Measurements from ENCODE around the gene ZNF526.
"Not testable (repeated sequence)": the region's sequence is repeated elsewhere in the genome, so short reads cannot be mapped to it uniquely, and the experiment has no call there.

GRCh38 chr19:42266928-42267603 is 47.0 kb downstream of the ZNF526 start:
- not testable (repeated sequence) for TF ChIP-seq CTCF, EZH2 (IDR thresholded peaks at IDR 0.05)

Measured in neural progenitor cell (in vitro differentiated cells).